ENCODE measurements around the gene CPD.
"Not testable (repeated sequence)": the region's sequence is repeated elsewhere in the genome, so short reads cannot be mapped to it uniquely, and the experiment has no call there.

CPD gene

GRCh38 chr17:30405161-30405560 lies 26.4 kb downstream of the CPD start:
- Histone ChIP-seq H3K27me3 (ENCODE audit: insufficient read depth, low read length) (no peaks in the 10 kb centered on the region), H3K36me3 (ENCODE audit: insufficient read depth, low read length) (peaks cover 8% of the 10 kb centered on the region), H3K4me1 (ENCODE audit: insufficient read depth, low read length) (peaks cover 3% of the 10 kb centered on the region), H3K4me3 (ENCODE audit: low read length) (no peak overlapping the region), H2AFZ (ENCODE audit: low read depth, low read length) (no peak overlapping the region), H3K9me3 (ENCODE audit: low read length) (no peaks in the 10 kb centered on the region)

GRCh38 chr17:30410627-30411026 lies 31.9 kb downstream of the CPD start:
- H3K27me3 ChIP-seq (ENCODE audit: insufficient read depth, low read length); H3K9me3 ChIP-seq (ENCODE audit: low read length); H3K36me3 ChIP-seq (ENCODE audit: insufficient read depth, low read length); H3K4me3 ChIP-seq (ENCODE audit: low read length); H3K4me1 ChIP-seq (ENCODE audit: insufficient read depth, low read length); H2AFZ ChIP-seq (ENCODE audit: low read depth, low read length): not testable (repeated sequence)

GRCh38 chr17:30412008-30412496 lies 33.3 kb downstream of the CPD start:
- H3K4me1 ChIP-seq (ENCODE audit: insufficient read depth, low read length); H3K36me3 ChIP-seq (ENCODE audit: insufficient read depth, low read length); H2AFZ ChIP-seq (ENCODE audit: low read depth, low read length); H3K9me3 ChIP-seq (ENCODE audit: low read length); H3K27me3 ChIP-seq (ENCODE audit: insufficient read depth, low read length); H3K4me3 ChIP-seq (ENCODE audit: low read length): not testable (repeated sequence)

DNA sequence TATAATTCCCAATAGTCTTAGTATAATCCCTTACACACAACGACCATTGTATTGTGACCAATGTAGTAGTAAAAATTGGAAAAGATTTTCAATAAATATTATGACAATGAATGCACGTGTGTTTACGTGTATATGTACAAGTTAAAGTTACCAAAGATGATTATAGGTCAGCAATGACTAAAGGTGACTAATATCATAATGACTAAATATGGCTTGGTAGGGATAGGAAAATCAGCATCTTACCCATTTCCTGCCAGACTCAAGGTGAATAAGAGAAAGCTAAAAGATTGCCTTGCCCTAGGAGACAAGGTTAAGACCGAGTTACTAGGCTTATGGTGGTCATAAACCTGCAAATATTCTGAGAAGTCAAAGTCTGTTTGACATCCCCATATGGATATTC lies 34.4 kb downstream of the CPD start:
- no peaks in the 10 kb centered on the region for H3K4me1 ChIP-seq (ENCODE audit: insufficient read depth, low read length)
- no peak overlapping the region for H3K4me3 ChIP-seq (ENCODE audit: low read length)
- no peaks in the 10 kb centered on the region for H3K9me3 ChIP-seq (ENCODE audit: low read length)
- H3K27me3 ChIP-seq (ENCODE audit: insufficient read depth, low read length): no peaks in the 10 kb centered on the region
- no peak overlapping the region for H2AFZ ChIP-seq (ENCODE audit: low read depth, low read length)
- H3K36me3 ChIP-seq (ENCODE audit: insufficient read depth, low read length): no peaks in the 10 kb centered on the region

DNA sequence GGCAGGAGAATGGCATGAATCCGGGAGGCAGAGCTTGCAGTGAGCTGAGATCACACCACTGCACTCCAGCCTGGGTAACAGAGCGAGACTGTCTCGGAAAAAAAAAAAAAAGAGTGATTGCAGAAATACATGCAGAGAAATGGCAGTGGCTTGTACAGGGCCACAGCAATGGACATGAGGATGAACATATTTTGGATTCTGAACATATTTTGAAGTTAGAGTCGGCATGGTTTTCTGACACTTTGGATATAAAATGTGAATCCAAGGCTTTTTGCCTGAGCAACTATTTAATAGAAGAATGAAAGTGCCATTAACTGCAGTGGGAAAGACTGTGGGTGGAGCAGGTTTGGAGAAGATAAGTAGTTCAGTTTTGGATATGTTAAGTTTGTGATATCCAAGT lies 35.8 kb downstream of the CPD start:
- no peaks in the 10 kb centered on the region for H3K27me3 ChIP-seq (ENCODE audit: insufficient read depth, low read length)
- H3K4me1 ChIP-seq (ENCODE audit: insufficient read depth, low read length): no peaks in the 10 kb centered on the region
- no peak overlapping the region for H2AFZ ChIP-seq (ENCODE audit: low read depth, low read length)
- no peaks in the 10 kb centered on the region for H3K36me3 ChIP-seq (ENCODE audit: insufficient read depth, low read length)
- H3K4me3 ChIP-seq (ENCODE audit: low read length): no peak overlapping the region
- H3K9me3 ChIP-seq (ENCODE audit: low read length): no peaks in the 10 kb centered on the region

GRCh38 chr17:30415491-30415890 lies 36.8 kb downstream of the CPD start:
- H3K27me3 ChIP-seq (ENCODE audit: insufficient read depth, low read length): no peaks in the 10 kb centered on the region

DNA sequence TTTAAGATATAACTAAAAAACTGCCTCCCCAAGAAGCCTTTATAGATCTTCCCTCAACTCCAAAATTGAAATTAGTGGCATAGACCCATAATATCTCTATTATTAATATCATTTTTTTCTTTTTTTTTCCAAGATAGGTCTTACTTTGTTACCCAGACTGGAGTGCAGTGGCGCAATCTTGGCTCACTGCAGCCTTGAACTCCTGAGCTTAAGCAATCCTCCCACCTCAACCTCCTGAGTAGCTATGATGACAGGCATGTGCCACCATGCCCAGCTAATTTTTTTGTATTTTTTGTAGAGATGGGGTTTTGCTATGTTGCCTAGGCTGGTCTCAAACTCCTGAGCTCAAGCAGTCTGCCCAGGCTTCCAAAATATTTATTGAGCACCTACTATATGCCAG lies 39.3 kb downstream of the CPD start:
- H3K4me1 ChIP-seq (ENCODE audit: insufficient read depth, low read length): not testable (repeated sequence)

More at GRCh38 chr17:30415491-30415890, 36.8 kb downstream of the CPD start:
- Histone ChIP-seq H3K4me3 (ENCODE audit: low read length) (no peak overlapping the region), H3K9me3 (ENCODE audit: low read length) (no peaks in the 10 kb centered on the region), H2AFZ (ENCODE audit: low read depth, low read length) (no peak overlapping the region), H3K36me3 (ENCODE audit: insufficient read depth, low read length) (peaks cover 5% of the 10 kb centered on the region), H3K4me1 (ENCODE audit: insufficient read depth, low read length) (no peaks in the 10 kb centered on the region)

GRCh38 chr17:30421592-30421991 lies 42.9 kb downstream of the CPD start:
- peaks cover 39% of the 10 kb centered on the region for H3K36me3 ChIP-seq (ENCODE audit: insufficient read depth, low read length)
- H3K4me1 ChIP-seq (ENCODE audit: insufficient read depth, low read length): no peaks in the 10 kb centered on the region
- no peaks in the 10 kb centered on the region for H3K27me3 ChIP-seq (ENCODE audit: insufficient read depth, low read length)
- no peak overlapping the region for H3K4me3 ChIP-seq (ENCODE audit: low read length)
- H3K9me3 ChIP-seq (ENCODE audit: low read length): no peaks in the 10 kb centered on the region
- no peak overlapping the region for H2AFZ ChIP-seq (ENCODE audit: low read depth, low read length)

More for the DNA sequence above, 39.3 kb downstream of the CPD start:
- H3K27me3 ChIP-seq (ENCODE audit: insufficient read depth, low read length); H3K9me3 ChIP-seq (ENCODE audit: low read length); H2AFZ ChIP-seq (ENCODE audit: low read depth, low read length); H3K4me3 ChIP-seq (ENCODE audit: low read length): not testable (repeated sequence)
- H3K36me3 ChIP-seq (ENCODE audit: insufficient read depth, low read length): peaks cover 25% of the 10 kb centered on the region

DNA sequence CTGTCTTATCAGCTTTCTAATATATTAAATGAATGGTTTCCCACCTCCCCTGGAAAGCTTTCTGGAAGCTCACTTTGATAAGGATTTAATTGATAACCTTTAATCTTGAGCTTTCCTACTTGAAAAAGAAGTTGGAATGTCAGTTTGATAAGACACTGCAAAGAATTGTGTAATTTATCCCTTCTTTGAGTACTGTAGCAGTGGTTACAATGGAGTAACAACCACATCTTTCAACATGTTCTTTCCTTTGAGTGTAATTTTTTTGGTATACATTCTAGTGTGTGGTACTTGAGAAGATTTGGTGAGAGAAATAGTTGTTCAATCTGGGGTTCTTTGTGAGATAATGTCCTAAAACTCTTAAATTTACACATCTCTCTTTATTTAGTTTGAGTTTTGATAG lies 43.4 kb downstream of the CPD start:
- no peaks in the 10 kb centered on the region for H3K9me3 ChIP-seq (ENCODE audit: low read length)
- H3K36me3 ChIP-seq (ENCODE audit: insufficient read depth, low read length): peaks cover 39% of the 10 kb centered on the region
- H3K4me1 ChIP-seq (ENCODE audit: insufficient read depth, low read length): no peaks in the 10 kb centered on the region
- no peak overlapping the region for H2AFZ ChIP-seq (ENCODE audit: low read depth, low read length)
- no peak overlapping the region for H3K4me3 ChIP-seq (ENCODE audit: low read length)
- no peaks in the 10 kb centered on the region for H3K27me3 ChIP-seq (ENCODE audit: insufficient read depth, low read length)

DNA sequence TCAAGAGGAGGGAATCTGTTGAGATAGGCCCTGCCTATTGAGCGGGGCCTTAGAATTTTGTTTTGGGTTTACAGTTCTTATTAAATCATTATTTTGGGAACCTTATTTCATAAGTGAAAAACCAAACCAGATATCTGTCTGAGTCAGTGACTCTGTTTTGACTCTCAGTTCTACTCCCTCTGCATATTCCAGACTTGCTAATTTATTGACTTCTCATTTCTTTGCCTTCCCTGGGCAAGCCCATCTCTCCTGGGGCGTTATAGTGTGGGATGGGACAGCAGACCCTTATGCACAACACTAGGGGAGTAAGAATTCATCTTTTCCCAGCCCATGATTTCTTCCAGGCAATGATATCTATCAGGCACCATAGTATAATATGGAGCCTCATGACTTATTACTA lies 45.7 kb downstream of the CPD start:
- Histone ChIP-seq H3K9me3 (ENCODE audit: low read length) (no peaks in the 10 kb centered on the region), H3K4me1 (ENCODE audit: insufficient read depth, low read length) (no peaks in the 10 kb centered on the region), H3K4me3 (ENCODE audit: low read length) (no peak overlapping the region), H2AFZ (ENCODE audit: low read depth, low read length) (no peak overlapping the region), H3K27me3 (ENCODE audit: insufficient read depth, low read length) (no peaks in the 10 kb centered on the region), H3K36me3 (ENCODE audit: insufficient read depth, low read length) (peaks cover 53% of the 10 kb centered on the region)

DNA sequence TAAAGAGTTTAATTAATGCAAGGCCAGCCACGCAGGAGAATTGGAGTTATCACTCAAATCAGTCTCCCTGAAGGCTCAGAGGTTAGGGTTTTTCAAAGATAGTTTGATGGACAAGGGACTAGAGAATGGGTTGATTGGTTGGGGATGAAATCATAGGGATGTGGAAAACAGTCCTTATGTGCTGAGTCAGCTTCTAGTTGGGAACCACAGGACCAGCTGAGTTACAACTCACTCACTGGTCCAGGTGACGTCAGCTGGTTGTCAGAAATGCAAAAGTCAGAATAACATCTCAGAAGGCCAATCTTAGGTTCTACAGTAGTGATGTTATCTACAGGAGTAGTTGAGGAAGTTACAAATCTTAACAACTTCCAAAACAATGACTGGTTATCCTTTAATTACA lies 47.6 kb downstream of the CPD start:
- no peaks in the 10 kb centered on the region for H3K27me3 ChIP-seq (ENCODE audit: insufficient read depth, low read length)
- H3K4me1 ChIP-seq (ENCODE audit: insufficient read depth, low read length): no peaks in the 10 kb centered on the region
- no peak overlapping the region for H2AFZ ChIP-seq (ENCODE audit: low read depth, low read length)
- H3K9me3 ChIP-seq (ENCODE audit: low read length): no peaks in the 10 kb centered on the region
- peaks cover 50% of the 10 kb centered on the region for H3K36me3 ChIP-seq (ENCODE audit: insufficient read depth, low read length)
- H3K4me3 ChIP-seq (ENCODE audit: low read length): no peak overlapping the region

DNA sequence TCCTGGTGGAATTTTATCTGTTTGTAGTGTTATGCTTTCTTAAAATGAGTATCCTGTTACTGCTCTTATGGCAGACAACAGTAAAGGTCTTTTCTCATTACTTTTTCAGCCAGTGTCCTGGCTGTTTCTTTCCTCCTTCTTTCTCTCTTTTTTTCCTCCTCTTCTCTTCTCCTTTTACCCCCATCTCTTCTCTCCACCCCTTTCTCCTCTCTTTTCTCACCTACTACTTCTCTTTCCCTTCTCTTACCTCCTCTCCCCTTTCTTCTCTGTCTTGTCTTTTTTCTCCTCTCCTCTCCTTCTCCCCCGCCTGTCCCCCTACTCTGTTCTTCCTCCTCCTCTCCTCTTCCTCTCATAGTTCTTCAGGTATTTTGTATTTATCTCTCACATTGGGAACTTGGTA lies 48.9 kb downstream of the CPD start:
- Histone ChIP-seq H3K4me3 (ENCODE audit: low read length) (no peak overlapping the region), H2AFZ (ENCODE audit: low read depth, low read length) (no peak overlapping the region), H3K9me3 (ENCODE audit: low read length) (no peaks in the 10 kb centered on the region), H3K36me3 (ENCODE audit: insufficient read depth, low read length) (peaks cover 49% of the 10 kb centered on the region), H3K4me1 (ENCODE audit: insufficient read depth, low read length) (no peaks in the 10 kb centered on the region), H3K27me3 (ENCODE audit: insufficient read depth, low read length) (no peaks in the 10 kb centered on the region)

- Histone ChIP-seq H3K4me3 (ENCODE audit: low read length) (no peak overlapping the region), H2AFZ (ENCODE audit: low read depth, low read length) (no peak overlapping the region), H3K9me3 (ENCODE audit: low read length) (no peaks in the 10 kb centered on the region), H3K36me3 (ENCODE audit: insufficient read depth, low read length) (peaks cover 49% of the 10 kb centered on the region), H3K27me3 (ENCODE audit: insufficient read depth, low read length) (no peaks in the 10 kb centered on the region), H3K4me1 (ENCODE audit: insufficient read depth, low read length) (no peaks in the 10 kb centered on the region)
These were observed 50.4 kb downstream of the CPD start for GRCh38 chr17:30429155-30429554.

DNA sequence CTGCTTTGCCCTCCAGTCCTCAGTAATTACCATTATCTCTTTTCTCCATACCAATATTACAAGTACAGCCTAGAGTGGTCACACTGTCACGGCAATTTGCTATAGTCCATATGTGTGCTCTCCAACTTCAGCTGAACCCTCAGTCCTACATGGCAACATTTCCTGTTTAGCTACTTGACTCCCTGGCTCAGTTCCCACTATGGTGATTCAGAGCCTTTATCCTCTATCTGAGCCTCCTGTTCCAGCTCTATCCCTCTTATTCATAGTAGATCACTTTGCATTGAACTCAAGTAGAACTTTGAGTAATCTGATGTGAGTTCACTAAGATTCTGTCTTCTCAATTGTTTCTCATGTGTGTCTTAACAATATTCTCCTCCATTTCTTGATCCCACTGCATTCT lies 54.8 kb downstream of the CPD start:
- Histone ChIP-seq H2AFZ (ENCODE audit: low read depth, low read length) (no peak overlapping the region), H3K27me3 (ENCODE audit: insufficient read depth, low read length) (no peaks in the 10 kb centered on the region), H3K4me1 (ENCODE audit: insufficient read depth, low read length) (no peaks in the 10 kb centered on the region), H3K36me3 (ENCODE audit: insufficient read depth, low read length) (peaks cover 49% of the 10 kb centered on the region), H3K4me3 (ENCODE audit: low read length) (no peak overlapping the region), H3K9me3 (ENCODE audit: low read length) (peaks cover 2% of the 10 kb centered on the region)
